ENCODE results near the gene FMO2. TPM values are rescaled to one million over a fixed set of nuclear protein-coding genes. Genes with fewer than 3 reads are reported as not detected.
"Not testable (repeated sequence)": the region's sequence is repeated elsewhere in the genome, so short reads cannot be mapped to it uniquely, and the experiment has no call there.

The FMO2 gene
- total and polyA plus RNA-seq, 10 donors: 0.26 to 4.6 (median 1.2) TPM; not detected in 1

DNA sequence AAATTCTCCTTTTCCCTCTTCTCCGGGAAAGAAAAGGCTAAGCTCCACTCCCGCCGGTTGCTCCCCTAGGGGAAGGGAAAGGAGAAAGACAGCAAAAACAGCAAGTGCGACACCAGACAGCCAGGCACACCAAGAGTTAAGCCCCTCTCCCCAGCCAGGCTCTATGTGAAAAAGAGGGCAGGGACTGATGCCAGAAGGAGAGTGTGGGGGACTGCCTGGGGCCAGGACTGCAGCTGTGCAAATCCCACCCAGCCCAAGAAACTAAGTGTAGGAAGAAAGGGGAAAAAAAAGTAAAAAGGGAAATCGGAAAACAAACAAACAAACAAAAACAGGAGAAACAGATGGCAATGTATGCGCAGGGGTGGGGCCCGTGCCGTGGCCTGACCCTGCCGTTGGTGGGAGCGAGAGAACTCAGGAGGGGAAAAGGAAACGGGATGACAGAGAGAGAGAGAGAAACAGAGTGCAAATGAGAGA lies 35.5 kb downstream of the FMO2 start:
- no peaks in the 10 kb centered on the region for H3K36me3 ChIP-seq
- H3K4me1 ChIP-seq: peaks cover 0 to 5% (median 0%) of the 10 kb centered on the region in 6 donors
- no peak overlapping the region for H3K4me3 ChIP-seq
- intact Hi-C loops (cut with DNase I; ENCODE audit: low total_unique reads): loop anchor here (10.0 kb wide), 1 partner anchor 256 kb away; no protein-coding TSS in a partner anchor
- no peaks in the 10 kb centered on the region for H3K27me3 ChIP-seq (replicated peaks in 1 of 7)
- 70 to 77% (median 74%) methylated on average over 11 of the region's 11 CpGs for WGBS, 5 donors
- no peak for DNase-seq
- H3K9me3 ChIP-seq: no peaks in the 10 kb centered on the region
- H3K27ac ChIP-seq: peak overlapping the region in 2 of 8 donors; percentile 46 to 51
- TF ChIP-seq POLR2A (IDR thresholded peaks at IDR 0.05) (no peak), CTCF (IDR thresholded peaks at IDR 0.05 in 8 of 11, conservative IDR thresholded peaks at IDR 0.05 in 3 of 11) (no peak), POLR2AphosphoS5 (IDR thresholded peaks at IDR 0.05) (no peak)

DNA sequence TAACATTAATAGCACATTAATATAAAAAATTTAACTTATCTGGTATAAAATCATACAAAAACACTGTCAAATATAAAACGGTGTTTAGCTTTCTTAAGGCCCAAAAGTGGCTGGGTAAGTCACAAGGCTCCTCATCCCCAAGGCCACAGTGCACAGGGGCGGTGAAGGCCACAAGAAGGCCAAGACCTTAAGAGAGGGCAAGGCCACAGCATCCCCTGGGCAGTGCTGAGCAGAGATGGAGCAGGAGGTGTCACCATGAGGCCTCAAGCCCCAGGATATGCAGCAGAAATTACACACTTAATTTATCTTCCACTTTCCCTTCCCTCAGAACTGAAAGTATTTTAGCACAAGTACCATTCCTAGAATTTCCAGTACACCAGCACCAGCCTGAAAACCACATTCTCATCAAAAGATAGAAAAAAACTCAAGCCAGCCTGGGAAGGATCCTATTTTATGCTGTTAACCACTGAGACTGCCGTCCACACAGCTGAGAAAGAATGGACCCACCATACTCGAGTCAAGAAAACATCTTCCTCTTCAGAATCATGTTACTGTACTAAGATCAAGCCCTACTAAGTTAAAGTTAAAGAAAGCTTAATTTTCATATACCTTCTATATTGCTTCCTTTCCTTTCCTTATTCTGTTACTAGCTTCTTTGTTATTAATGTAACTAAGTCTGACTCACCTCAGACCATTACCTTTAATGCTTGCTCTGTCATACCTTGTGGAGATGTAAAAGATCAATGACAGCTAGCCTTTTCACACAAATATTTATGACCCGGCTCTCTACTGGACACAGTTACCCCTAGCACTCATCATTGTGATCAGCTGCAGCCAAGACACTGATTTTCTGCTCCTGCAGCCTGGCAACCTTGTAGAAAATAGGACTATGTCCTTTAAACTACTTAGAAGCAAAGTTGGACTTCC lies 36.8 kb downstream of the FMO2 start:
- Histone ChIP-seq H3K4me1 (peaks cover 0 to 5% (median 0%) of the 10 kb centered on the region in 6 donors), H3K9me3 (no peaks in the 10 kb centered on the region), H3K27me3 (replicated peaks in 1 of 7) (no peaks in the 10 kb centered on the region), H3K4me3 (no peak overlapping the region), H3K36me3 (no peaks in the 10 kb centered on the region), H3K27ac (peak overlapping the region in 4 of 8 donors; percentile 24 to 36 (median 30))
- TF ChIP-seq POLR2AphosphoS5 (IDR thresholded peaks at IDR 0.05) (no peak), CTCF (IDR thresholded peaks at IDR 0.05 in 8 of 11, conservative IDR thresholded peaks at IDR 0.05 in 3 of 11) (no peak), POLR2A (IDR thresholded peaks at IDR 0.05) (no peak)
- DNase-seq: no peak
- 65 to 84% (median 74%) methylated on average over 5 of the region's 5 CpGs for WGBS, 5 donors
- intact Hi-C loops (cut with DNase I; ENCODE audit: low total_unique reads): loop anchor here (10.0 kb wide), 1 partner anchor 257 kb away; no protein-coding TSS in a partner anchor

- H3K4me1 ChIP-seq: peaks cover 0 to 5% (median 0%) of the 10 kb centered on the region in 6 donors
- DNase-seq: no peak
- H3K4me3 ChIP-seq: no peak overlapping the region
- H3K27me3 ChIP-seq (replicated peaks in 1 of 7): no peaks in the 10 kb centered on the region
- intact Hi-C loops (cut with DNase I; ENCODE audit: low total_unique reads): loop anchor here (10.0 kb wide), 1 partner anchor 258 kb away; no protein-coding TSS in a partner anchor
- H3K36me3 ChIP-seq: no peaks in the 10 kb centered on the region
- TF ChIP-seq CTCF (IDR thresholded peaks at IDR 0.05 in 8 of 11, conservative IDR thresholded peaks at IDR 0.05 in 3 of 11): no peak
- no peak for TF ChIP-seq POLR2A (IDR thresholded peaks at IDR 0.05)
- TF ChIP-seq POLR2AphosphoS5 (IDR thresholded peaks at IDR 0.05): no peak
- 71 to 92% (median 80%) methylated on average over 5 of the region's 5 CpGs for WGBS, 5 donors
- no peak overlapping the region for H3K27ac ChIP-seq
- no peaks in the 10 kb centered on the region for H3K9me3 ChIP-seq
Observed at GRCh38 chr1:171222936-171223335, 37.8 kb downstream of the FMO2 start.

- H3K4me1 ChIP-seq; DNase-seq; H3K36me3 ChIP-seq; H3K27ac ChIP-seq; H3K4me3 ChIP-seq; H3K27me3 ChIP-seq (replicated peaks in 1 of 7); H3K9me3 ChIP-seq: not testable (repeated sequence)
- intact Hi-C loops (cut with DNase I; ENCODE audit: low total_unique reads): loop anchor here (10.0 kb wide), 1 partner anchor 259 kb away; no protein-coding TSS in a partner anchor
- WGBS, 5 donors: 84 to 91% (median 85%) methylated on average over 4 of the region's 4 CpGs
Observed at GRCh38 chr1:171224257-171224656, 39.2 kb downstream of the FMO2 start.

Measured in spleen (tissue), 11 donors.